ENCODE measurements around the gene ATG10.
"Not testable (repeated sequence)": the region's sequence is repeated elsewhere in the genome, so short reads cannot be mapped to it uniquely, and the experiment has no call there.

ATG10 gene
- 6.2 to 12.9 reads per million in 2 donors for total RNA-seq

GRCh38 chr5:81971712-81972491, at the start of gene ATG10:
TSS of gene ATG10 (plus strand) at chr5:81972023. CDS start at chr5:81987571, 15,548 bp downstream.
- peak; percentile 75 to 94 (median 78) for DNase-seq

GRCh38 chr5:81922854-81923279, 49.0 kb upstream of the ATG10 start:
- peak in 1 of 5 experiments; percentile 2 for DNase-seq

- no peak for DNase-seq
Measured at GRCh38 chr5:81924442-81924841, 47.4 kb upstream of the ATG10 start.

- no peak for DNase-seq
Measured at GRCh38 chr5:81925009-81925408, 46.8 kb upstream of the ATG10 start.

GRCh38 chr5:81925981-81926380, 45.8 kb upstream of the ATG10 start:
- no peak for DNase-seq

- no peak for DNase-seq
Measured at GRCh38 chr5:81936066-81936465, 35.8 kb upstream of the ATG10 start.

GRCh38 chr5:81936750-81937149, 35.1 kb upstream of the ATG10 start:
- no peak for DNase-seq

- DNase-seq = no peak
Measured at GRCh38 chr5:81942746-81943145, 29.1 kb upstream of the ATG10 start.

- DNase-seq = no peak
Measured at GRCh38 chr5:81948349-81948748, 23.5 kb upstream of the ATG10 start.

- DNase-seq = no peak
Measured at GRCh38 chr5:81949462-81949861, 22.4 kb upstream of the ATG10 start.

GRCh38 chr5:81950996-81951395, 20.8 kb upstream of the ATG10 start:
- DNase-seq = no peak

GRCh38 chr5:81954796-81955195, 17.0 kb upstream of the ATG10 start:
- not testable (repeated sequence) for DNase-seq

GRCh38 chr5:81958129-81958528, 13.7 kb upstream of the ATG10 start:
- not testable (repeated sequence) for DNase-seq

- DNase-seq = no peak
Measured at GRCh38 chr5:81961651-81962440, 10.0 kb upstream of the ATG10 start.

GRCh38 chr5:81963544-81963943, 8.3 kb upstream of the ATG10 start:
- no peak for DNase-seq

GRCh38 chr5:81965524-81965923, 6.3 kb upstream of the ATG10 start:
- no peak for DNase-seq

- no peak for DNase-seq
Measured at GRCh38 chr5:81969226-81969625, 2.6 kb upstream of the ATG10 start.

GRCh38 chr5:81969912-81970311, 1.9 kb upstream of the ATG10 start:
- no peak for DNase-seq

GRCh38 chr5:81971111-81971711, 612 bp upstream of the ATG10 start:
- DNase-seq = peak in 2 of 5 experiments; percentile 45 to 71

- peak in 1 of 5 experiments; percentile 80 for DNase-seq
Measured at GRCh38 chr5:81972492-81972783, 615 bp downstream of the ATG10 start.

- DNase-seq = no peak
Measured at GRCh38 chr5:81980160-81980559, 8.3 kb downstream of the ATG10 start.

GRCh38 chr5:81980598-81981260, 8.9 kb downstream of the ATG10 start:
- no peak for DNase-seq

GRCh38 chr5:81982172-81982685, 10.4 kb downstream of the ATG10 start:
- DNase-seq = peak in 1 of 5 experiments; percentile 10

Measured in T-helper 2 cell (primary cell).